ENCODE measurements around the gene NPL.

GRCh38 chr1:182795563-182796228 lies 6.1 kb downstream of the NPL start:
- TF ChIP-seq CTCF (IDR thresholded peaks at IDR 0.05) (no peak), POLR2A (IDR thresholded peaks at IDR 0.05) (no peak)

Data from esophagus squamous epithelium (tissue), 4 donors.